ENCODE results near the gene PHRF1.

Gene PHRF1

GRCh38 chr11:659532-660085, 83.3 kb downstream of the PHRF1 start:
- DNase-seq = no peak

DNA sequence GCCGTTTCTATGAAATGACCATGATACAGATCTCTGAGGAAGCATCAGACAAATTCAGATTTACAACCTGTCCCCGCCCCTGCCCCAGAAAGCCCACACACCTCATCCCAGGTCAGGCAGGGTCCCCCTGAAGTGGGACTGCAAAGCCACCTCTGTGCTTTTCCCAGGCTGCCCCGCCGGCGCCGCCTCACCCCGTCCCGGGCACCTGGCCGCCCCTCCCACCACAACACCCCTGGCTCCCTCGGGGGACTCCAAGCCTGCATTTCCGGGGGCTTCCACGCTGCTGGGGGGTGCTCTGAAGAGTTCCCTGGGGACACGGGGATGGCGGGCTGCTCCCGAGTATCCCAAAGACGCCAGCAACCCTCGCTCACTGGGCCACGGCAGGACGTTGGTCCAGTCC, 84.0 kb downstream of the PHRF1 start:
- no peak for DNase-seq

DNA sequence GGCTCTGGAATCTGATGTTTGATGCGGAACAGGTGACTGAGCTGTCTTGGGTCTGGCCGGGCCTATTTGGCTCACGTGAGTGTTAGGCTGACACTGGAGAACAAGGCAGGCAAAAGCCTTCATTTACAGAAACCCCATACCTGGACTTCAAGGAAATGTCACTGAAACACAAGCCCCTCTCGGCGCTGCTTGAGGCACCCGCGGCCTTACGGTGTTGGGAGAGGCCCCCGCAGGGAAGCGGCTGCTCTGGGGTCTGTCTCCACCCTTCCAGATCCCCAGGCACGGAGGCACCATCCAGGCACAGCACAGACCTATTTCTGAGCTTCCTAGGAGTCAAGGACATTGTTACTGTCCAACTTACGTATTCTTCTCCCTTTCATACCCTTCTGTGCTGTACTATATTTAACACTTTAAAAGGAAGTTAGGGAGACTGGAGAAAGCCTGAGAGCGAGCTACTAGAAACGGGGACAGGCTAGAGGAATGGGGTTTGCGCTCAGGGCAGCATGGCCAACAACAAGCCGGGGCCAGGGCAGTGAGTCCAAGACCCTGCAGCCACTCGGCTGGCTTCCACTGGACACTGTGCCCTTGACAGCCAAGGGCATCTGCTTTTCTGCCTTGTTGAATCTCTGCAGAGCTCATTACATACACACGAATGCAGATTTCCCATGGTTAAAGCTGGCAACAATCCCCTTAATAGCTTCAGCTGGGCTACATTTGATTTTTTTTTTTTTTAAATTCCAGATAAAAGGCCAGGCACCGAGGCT, 84.6 kb downstream of the PHRF1 start:
- no peak for DNase-seq

Data from NCI-H446 (cell line).